GM21576 (cell line): ENCODE measurements around the gene CYP21A2.
"Not testable (repeated sequence)": the region's sequence is repeated elsewhere in the genome, so short reads cannot be mapped to it uniquely, and the experiment has no call there.

Experiments used
- ATAC-seq: cut with Tn5 transposase; IDR thresholded peaks from one replicate; pipeline ENCODE4 v1.9.1; 2021; ENCODE audit warnings: mild to moderate bottlenecking, moderate library complexity; ENCODE audit not compliant: unreplicated experiment

Gene CYP21A2

DNA sequence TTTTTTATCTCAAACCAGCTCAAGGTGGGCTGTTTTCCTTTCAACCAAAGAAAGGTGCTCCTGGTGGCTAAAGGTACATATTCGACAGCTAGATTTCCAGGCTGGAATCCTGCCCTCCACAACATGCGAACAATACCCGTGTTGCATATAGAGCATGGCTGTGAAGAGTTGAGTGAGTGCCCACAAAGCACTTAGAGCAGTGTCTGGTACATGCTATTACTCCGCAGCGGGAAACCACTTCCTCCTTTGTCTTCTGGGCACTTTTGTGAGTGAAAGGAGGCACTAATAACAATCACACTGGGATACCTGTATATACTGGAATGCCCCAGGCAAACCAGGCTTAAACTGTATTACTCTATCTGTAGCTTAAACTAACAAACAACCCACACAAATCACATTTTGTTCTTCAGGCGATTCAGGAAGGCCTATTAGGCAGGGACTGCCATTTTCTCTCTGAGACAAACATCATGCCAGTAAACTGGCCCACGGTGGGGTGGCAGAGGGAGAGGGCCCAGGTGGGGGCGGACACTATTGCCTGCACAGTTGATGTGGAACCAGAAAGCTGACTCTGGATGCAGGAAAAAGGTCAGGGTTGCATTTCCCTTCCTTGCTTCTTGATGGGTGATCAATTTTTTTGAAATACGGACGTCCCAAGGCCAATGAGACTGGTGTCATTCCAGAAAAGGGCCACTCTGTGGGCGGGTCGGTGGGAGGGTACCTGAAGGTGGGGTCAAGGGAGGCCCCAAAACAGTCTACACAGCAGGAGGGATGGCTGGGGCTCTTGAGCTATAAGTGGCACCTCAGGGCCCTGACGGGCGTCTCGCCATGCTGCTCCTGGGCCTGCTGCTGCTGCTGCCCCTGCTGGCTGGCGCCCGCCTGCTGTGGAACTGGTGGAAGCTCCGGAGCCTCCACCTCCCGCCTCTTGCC lies at the start of gene CYP21A2:
Gene CYP21A2 (plus strand): TSS at position 818 of the 927 bp plus-strand sequence. CDS start 8 bp downstream, at position 826.
- not testable (repeated sequence) for ATAC-seq

DNA sequence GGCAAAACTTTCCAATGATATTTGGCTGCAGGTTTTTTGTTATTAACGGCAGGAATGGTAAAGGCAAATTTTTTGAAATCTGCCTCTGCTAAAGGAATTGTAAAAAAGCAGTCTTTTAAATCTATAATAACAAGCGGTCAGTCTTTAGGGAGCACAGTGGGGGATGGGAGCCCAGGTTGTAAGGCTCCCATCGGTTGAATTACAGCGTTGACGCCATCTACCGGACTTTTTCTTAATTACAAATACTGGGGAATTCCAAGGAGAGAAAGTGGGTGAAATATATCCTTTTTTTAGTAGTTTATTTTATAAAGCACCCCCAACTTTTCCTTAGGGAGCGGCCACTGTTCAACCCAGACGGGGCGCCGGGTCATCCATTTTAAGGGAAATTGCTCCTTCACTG lies 48.9 kb upstream of the CYP21A2 start:
- not testable (repeated sequence) for ATAC-seq

DNA sequence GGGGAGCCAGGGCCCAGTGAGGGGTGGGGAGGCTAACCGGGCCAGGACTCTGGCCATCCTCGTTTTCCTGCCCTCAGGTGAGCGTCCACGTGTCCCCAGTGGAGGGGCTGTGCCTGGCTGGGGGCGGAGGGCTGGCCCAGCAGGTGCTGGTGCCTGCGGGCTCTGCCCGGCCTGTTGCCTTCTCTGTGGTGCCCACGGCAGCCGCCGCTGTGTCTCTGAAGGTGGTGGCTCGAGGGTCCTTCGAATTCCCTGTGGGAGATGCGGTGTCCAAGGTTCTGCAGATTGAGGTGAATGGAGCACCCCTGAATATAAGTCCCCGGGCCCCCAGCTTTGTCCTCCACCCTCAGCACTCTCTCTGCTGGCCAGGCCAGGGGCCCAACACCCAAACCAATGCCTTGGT lies 43.8 kb upstream of the CYP21A2 start:
- ATAC-seq: not testable (repeated sequence)

DNA sequence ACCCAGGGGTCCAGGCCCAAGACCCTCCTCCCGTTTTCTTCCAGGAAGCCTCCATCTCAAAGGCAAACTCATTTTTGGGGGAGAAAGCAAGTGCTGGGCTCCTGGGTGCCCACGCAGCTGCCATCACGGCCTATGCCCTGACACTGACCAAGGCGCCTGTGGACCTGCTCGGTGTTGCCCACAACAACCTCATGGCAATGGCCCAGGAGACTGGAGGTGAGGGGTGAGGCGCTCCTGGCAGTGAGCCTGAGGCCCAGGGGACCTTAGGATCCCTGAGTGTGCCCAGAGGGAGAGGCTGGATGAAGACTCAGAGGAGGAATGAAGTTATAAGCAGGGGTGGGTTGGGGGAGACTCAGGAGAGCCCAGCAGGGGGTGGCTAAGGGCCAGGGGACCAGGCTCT lies 41.8 kb upstream of the CYP21A2 start:
- ATAC-seq: not testable (repeated sequence)

DNA sequence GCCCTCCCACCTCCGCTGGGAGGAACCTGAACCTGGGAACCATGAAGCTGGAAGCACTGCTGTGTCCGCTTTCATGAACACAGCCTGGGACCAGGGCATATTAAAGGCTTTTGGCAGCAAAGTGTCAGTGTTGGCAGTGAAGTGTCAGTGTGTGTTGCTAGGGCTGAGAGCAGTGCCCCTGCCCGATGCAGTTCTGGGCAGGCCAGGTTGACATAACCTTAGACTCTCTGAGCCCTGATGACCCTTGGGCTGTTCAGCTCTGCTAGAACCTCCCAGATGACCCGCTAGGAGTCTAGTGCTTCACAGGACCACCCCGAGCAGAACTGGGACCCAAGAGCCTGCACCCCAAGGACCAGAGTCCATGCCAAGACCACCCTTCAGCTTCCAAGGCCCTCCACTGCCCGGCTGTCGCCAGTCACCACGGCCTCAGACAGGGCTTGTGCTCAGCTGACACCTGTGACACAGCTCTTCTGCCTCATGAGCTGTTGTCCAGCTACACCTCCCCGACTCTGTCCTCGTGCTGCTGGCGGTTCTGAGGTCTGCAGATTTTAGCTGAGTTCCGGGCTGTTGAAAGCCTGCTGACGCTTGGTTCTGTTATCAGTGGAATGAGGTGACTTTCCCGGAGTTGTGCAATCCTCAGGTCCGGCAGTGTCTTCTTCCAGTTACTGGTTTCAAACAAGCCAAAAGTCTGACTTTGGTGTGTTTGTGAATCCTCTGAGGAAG lies 35.5 kb upstream of the CYP21A2 start:
- not testable (repeated sequence) for ATAC-seq

DNA sequence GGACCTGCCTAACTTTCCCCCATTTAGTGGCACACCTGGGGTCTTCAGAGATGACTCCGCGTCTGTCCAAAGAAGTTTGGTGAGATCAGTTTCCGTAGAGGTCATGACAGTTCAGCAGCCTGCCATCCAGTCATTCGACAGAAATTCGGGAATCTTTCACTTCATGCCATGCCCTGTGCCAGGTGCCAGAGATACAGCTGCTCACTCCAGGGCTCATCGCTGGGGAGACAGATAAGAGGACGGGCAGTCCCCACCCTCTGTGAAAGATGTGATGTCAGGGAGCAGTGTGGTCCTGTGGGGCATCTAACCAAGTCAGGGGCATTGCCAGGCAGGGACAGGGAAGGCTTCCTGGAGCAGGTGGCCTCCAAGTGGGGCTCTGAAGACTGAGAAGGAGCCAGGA lies 34.9 kb upstream of the CYP21A2 start:
- not testable (repeated sequence) for ATAC-seq

DNA sequence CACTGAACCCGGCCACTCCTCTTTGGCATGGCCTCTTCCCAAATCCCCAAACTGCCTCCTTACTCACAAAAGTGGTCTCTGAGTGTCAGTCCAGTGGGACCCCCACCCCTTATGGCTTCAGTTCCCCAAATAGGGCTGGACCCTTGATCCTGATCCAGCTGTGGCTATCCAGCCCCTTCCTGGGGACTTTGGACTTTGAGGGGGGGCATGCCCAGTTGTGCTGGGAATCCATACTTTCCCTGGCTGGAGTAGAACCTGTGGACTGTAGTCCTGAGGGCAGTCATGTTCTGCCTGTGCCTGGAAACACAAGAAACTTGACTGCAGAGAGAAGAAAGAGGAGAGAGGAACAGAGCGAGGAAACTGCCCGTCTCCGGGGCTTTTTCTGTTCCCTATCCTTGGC lies 33.8 kb upstream of the CYP21A2 start:
- ATAC-seq: not testable (repeated sequence)

DNA sequence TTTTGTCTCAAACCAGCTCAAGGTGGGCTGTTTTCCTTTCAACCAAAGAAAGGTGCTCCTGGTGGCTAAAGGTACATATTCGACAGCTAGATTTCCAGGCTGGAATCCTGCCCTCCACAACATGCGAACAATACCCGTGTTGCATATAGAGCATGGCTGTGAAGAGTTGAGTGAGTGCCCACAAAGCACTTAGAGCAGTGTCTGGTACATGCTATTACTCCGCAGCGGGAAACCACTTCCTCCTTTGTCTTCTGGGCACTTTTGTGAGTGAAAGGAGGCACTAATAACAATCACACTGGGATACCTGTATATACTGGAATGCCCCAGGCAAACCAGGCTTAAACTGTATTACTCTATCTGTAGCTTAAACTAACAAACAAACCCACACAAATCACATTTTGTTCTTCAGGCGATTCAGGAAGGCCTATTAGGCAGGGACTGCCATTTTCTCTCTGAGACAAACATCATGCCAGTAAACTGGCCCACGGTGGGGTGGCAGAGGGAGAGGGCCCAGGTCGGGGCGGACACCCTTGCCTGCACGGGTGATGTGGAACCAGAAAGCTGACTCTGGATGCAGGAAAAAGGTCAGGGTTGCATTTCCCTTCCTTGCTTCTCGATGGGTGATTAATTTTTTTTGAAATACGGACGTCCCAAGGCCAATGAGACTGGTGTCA lies 33.2 kb upstream of the CYP21A2 start:
- ATAC-seq: not testable (repeated sequence)

DNA sequence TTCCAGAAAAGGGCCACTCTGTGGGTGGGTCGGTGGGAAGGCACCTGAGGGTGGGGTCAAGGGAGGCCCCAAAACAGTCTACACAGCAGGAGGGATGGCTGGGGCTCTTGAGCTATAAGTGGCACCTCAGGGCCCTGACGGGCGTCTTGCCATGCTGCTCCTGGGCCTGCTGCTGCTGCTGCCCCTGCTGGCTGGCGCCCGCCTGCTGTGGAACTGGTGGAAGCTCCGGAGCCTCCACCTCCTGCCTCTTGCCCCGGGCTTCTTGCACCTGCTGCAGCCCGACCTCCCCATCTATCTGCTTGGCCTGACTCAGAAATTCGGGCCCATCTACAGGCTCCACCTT lies 32.7 kb upstream of the CYP21A2 start:
- ATAC-seq: not testable (repeated sequence)

DNA sequence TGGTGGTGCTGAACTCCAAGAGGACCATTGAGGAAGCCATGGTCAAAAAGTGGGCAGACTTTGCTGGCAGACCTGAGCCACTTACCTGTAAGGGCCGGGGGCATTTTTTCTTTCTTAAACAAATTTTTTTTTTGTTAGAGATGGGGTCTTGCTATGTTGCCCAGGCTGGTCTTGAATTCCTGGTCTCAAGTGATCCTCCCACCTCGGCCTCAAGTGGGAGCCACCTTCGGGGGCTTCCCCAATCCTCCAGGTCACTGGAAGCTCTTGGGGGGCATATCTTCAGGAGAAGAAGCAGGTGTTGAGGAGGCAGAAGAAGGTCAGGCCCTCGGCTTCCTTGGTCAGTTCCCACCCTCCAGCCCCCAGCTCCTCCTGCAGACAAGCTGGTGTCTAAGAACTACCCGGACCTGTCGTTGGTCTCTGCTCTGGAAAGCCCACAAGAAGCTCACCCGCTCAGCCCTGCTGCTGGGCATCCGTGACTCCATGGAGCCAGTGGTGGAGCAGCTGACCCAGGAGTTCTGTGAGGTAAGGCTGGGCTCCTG lies 32.2 kb upstream of the CYP21A2 start:
- not testable (repeated sequence) for ATAC-seq

DNA sequence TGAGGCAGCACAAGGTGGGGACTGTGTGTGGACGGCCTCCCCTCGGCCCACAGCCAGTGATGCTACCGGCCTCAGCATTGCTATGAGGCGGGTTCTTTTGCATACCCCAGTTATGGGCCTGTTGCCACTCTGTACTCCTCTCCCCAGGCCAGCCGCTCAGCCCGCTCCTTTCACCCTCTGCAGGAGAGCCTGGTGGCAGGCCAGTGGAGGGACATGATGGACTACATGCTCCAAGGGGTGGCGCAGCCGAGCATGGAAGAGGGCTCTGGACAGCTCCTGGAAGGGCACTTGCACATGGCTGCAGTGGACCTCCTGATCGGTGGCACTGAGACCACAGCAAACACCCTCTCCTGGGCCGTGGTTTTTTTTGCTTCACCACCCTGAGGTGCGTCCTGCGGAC lies 31.1 kb upstream of the CYP21A2 start:
- ATAC-seq: not testable (repeated sequence)

DNA sequence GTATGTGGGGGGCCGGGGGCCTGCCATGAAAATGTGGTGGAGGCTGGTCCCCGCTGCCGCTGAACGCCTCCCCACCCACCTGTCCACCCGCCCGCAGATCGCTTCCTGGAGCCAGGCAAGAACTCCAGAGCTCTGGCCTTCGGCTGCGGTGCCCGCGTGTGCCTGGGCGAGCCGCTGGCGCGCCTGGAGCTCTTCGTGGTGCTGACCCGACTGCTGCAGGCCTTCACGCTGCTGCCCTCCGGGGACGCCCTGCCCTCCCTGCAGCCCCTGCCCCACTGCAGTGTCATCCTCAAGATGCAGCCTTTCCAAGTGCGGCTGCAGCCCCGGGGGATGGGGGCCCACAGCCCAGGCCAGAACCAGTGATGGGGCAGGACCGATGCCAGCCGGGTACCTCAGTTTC lies 30.2 kb upstream of the CYP21A2 start:
- not testable (repeated sequence) for ATAC-seq

DNA sequence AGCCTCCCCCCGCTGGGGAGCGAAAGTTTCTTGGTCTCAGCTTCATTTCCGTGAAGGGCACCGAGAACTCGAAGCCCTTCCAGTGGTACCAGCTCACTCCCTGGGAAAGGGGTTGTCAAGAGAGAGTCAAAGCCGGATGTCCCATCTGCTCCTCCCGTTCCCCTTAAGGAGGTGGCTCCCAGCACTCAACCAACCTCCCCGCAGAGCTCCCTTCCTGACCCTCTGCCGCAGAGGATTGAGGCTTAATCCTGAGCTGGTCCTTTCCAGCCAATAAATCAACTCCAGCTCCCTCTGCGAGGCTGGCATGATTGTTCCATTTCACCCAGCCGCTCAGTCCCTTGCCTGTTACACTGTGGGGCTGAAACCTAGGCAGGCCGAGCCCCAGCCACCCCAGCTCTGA lies 29.6 kb upstream of the CYP21A2 start:
- not testable (repeated sequence) for ATAC-seq

DNA sequence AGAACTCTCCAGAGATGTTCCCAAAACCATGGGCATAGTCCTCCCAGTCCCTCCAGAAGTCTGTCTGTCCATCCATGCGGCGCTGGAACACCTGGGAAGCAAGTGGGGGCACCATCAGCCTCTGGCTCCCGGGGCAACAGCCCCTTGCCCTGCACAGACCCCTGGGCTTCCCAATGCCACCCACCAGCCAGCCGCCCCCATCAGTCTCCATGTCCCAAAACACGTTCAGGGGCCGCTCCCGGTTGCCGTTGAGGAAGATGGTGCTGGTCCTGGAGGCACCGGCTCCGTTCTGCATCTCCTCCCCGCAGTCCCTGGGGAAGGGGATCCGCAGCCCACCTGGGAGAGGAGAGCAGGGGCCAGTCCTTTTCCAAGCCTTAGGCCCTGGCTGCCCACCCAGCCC lies 28.7 kb upstream of the CYP21A2 start:
- ATAC-seq: not testable (repeated sequence)

DNA sequence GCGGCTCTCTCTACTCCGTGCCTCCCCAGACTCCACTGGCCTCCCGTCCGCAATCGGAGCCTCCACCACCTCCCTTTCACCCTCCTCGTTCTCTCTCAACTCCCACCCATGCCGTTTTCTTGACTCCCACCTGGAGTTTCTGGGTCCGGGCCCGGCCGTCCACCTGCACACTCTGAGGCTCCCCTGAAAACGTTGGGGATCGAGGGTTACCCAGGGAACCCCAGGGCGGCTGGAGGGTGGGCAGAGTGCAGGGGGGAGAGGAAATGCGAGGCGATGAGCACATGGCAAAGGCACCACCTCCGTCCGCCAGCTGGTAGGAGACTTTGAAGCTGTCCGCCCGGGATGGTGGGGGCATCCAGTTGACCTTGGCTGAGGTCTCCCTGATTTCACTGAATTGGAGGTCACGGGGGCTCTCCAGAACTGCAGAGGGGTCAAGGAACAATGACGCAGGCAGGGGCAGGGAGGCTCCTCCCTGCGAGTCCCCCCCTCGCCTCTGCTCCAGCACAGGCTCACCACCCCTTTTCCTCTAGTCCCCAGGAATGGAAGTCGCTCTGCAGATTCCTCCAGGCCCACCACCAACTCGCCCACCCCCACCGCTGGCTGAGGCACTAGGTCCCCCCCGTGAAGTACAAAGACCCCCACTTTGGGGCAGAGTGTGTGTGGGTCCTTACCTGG lies 27.2 kb upstream of the CYP21A2 start:
- ATAC-seq: not testable (repeated sequence)

DNA sequence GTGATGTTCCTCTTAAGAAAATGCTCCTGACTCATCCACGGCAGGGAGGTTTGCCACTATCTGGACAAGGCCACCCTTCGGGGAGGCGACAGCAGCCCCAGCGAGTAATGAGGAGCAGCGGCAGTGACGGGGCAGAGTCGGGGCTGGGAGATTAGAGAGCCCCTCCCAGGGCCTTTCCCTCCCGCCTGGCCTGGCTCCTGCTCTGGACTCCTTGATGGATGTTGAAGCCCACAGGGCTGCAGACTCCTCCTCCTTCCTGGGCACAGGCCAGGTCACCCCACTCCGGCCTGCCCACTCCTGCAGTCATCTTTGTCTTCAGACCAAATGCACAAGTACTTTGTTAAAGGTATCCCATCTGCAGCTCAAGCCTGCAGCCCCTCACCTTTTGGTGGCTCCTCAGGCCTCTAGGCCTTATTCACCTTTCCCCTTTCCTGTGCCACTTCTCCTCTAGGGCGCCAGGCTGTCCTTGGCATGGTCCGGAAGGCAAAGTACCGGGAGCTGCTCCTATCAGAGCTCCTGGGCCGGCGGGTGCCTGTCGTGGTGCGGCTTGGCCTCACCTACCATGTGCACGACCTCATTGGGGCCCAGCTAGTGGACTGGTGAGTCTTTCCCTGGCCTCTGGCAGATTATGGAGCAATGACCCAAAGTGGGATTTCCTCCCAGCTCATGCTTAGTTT lies 25.1 kb upstream of the CYP21A2 start:
- not testable (repeated sequence) for ATAC-seq

DNA sequence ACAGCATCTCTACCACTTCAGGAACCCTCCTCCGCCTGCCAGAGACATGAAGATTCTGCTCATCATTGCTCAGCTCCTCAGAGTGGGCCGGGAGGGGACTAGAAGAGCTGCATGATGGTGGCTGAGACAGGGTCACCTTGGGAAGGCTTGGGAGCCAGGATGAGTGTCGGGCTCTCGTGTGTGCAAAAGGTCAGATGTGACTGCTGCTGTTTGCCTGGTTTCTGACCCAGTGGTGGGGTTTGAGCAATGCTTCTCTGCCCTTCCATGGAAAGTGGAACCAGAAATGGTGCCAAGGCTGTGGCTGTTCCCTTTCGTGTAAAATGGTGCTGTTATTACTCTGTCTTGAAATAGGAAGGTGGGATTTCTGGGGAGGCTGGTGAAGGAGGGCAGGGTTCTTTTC lies 24.5 kb upstream of the CYP21A2 start:
- ATAC-seq: not testable (repeated sequence)

DNA sequence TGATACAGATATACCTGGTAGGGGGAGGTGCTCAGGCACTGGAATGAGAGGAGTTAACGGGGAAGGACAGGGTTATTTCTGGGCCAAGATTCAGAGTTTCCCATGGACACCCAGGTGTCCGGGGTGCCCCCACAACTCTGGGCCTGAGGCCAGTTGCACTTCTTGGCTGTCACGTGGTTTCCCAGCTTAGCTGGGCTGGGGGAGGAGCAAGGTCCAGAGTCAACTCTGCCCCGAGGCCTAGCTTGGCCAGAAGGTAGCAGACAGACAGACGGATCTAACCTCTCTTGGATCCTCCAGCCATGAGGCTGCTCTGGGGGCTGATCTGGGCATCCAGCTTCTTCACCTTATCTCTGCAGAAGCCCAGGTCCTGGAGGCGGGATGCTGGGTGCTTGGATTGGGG lies 23.7 kb upstream of the CYP21A2 start, which contains the start of gene C4B:
Gene C4B (plus strand): TSS at position 249 of the 400 bp plus-strand sequence. CDS start 51 bp downstream, at position 300.
- not testable (repeated sequence) for ATAC-seq

DNA sequence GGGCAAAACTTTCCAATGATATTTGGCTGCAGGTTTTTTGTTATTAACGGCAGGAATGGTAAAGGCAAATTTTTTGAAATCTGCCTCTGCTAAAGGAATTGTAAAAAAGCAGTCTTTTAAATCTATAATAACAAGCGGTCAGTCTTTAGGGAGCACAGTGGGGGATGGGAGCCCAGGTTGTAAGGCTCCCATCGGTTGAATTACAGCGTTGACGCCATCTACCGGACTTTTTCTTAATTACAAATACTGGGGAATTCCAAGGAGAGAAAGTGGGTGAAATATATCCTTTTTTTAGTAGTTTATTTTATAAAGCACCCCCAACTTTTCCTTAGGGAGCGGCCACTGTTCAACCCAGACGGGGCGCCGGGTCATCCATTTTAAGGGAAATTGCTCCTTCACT lies 16.1 kb upstream of the CYP21A2 start:
- not testable (repeated sequence) for ATAC-seq

DNA sequence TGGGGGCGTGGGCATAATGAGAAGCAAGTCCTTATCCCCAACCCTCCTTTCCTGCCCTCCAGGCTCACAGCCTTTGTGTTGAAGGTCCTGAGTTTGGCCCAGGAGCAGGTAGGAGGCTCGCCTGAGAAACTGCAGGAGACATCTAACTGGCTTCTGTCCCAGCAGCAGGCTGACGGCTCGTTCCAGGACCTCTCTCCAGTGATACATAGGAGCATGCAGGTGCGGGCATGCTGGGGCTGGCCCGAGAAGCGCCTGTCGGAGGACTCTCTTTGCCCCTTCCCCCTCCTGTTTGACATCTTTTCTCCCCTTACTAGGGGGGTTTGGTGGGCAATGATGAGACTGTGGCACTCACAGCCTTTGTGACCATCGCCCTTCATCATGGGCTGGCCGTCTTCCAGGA lies 9.6 kb upstream of the CYP21A2 start:
- ATAC-seq: not testable (repeated sequence)
